Cardiac septum (tissue), 1 donor: ENCODE measurements around the gene NFKBIZ. TPM values are rescaled to one million over a fixed set of nuclear protein-coding genes. Genes with fewer than 3 reads are reported as not detected.

Source experiments
- DNase-seq: peaks from one replicate; pipeline ENCODE4 v3.0.0-alpha.2; 2020; ENCODE audit warnings: low spot score
- intact Hi-C: fragments of 100-400 bp; cut with DNase I; formaldehyde crosslinking; loops from one replicate; pipeline ENCODE4 v1.14.0; 2022
- total RNA-seq: library from RNA; stranded (reverse); fragmentation: NEBNext Ultra II Directional; extraction: Animal tissue kit (Norgen Biotek cat#: 25700); gene quantifications from one replicate; pipeline ENCODE4 v1.2.1, GENCODE V29; 2021
- donor health status: DM: no; HTN: no; CAD: no.

The NFKBIZ gene
- total RNA-seq, 1 donor from 2014 or later: 16.0 TPM

DNA sequence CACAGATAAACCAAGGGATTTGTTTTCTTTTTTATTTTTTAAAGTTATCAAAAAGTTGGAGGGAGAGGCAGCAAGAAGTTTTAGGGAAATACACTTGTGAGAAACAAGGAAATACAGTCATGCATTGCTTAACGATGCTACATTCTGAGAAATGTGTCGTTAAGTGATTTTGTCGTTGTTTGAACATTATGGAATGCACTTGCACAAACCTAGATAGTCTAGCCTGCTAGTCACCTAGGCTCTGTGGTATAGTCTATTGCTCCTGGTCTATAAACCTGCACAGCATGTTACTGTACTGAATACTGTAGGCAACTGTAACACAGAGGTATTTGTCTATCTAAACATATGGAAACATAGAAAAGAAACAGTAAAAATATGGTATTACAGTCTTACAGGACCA lies 2.0 kb upstream of the NFKBIZ start:
- intact Hi-C loops: loop anchor here (5.0 kb wide), 1 partner anchor 335 kb away; no protein-coding TSS in a partner anchor
- DNase-seq: no peak

DNA sequence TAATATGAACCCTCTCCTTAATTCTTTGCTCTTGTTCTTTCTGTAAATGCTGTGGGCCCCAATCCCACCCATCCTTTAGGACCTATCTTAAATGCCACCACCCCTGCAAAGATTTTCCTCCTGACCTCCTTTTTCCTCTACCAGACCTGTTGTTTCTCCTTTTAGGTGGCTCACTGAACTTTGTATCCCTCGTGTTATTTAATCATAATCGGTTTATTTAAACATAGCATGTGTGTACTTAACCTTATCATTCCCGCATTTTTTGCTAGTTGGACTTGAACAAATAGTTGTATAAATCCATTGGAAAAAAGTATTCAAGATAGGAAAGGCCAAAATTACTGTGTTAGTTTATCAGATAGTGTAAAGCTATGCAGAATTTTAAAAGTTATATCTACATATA lies 988 bp upstream of the NFKBIZ start:
- no peak for DNase-seq
- intact Hi-C loops: loop anchor here (5.0 kb wide), 1 partner anchor 334 kb away; no protein-coding TSS in a partner anchor

- DNase-seq: no peak
- intact Hi-C loops: loop anchor here (1.0 to 5.0 kb wide), 6 partner anchors 22 to 378 kb away; no protein-coding TSS in a partner anchor
Measured at GRCh38 chr3:101849714-101850245, 466 bp downstream of the NFKBIZ start.

DNA sequence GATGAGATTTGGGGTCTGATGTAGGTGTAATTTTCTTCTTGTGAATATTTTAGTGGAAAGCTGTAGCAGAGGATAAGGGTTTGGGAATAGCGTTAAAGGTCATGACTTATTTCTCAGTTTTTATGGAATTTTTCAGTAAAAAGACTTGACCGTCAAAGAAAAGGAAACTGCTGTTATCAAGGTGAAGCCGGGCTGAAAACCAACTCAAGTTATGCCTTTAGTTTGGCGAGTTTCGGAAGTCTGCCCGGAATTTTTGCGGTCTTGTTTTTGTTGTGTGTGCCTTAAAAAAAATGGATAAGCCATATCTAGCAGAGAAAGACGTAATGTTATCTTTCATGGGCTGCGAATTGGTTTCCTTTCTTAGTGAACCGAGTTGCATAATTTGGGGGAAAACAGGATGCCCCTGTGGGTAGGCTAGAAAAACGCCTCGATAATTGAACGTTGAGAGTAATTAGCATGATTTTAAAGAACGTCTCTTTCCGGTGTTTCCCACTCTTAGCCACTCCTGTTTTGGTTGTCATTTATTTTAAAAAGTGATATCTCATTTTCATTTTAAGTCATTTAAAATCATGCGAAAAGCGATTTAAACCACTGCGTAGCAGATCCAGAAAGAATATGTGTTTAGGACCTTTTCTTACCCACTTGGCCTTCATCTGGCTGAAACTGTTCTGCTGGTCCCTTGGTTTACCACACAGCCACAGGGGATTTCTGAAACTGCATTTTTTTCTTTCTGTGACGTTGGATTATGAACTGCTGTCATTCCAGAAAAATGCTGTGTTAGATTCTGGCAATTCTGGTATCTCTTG lies 1.1 kb downstream of the NFKBIZ start:
- intact Hi-C loops: loop anchor here (5.0 kb wide), 4 partner anchors 38 to 377 kb away; no protein-coding TSS in a partner anchor
- no peak for DNase-seq

- no peak for DNase-seq
- intact Hi-C loops: loop anchor here (5.0 kb wide), 4 partner anchors 39 to 376 kb away; no protein-coding TSS in a partner anchor
Measured at GRCh38 chr3:101851072-101851770, 1.9 kb downstream of the NFKBIZ start.

- DNase-seq: no peak
- intact Hi-C loops: loop anchor here (5.0 kb wide), 4 partner anchors 40 to 375 kb away; no protein-coding TSS in a partner anchor
Measured at GRCh38 chr3:101851850-101852714, 2.8 kb downstream of the NFKBIZ start.

- intact Hi-C loops: loop anchor here (5.0 kb wide), 4 partner anchors 41 to 374 kb away; no protein-coding TSS in a partner anchor
Measured at GRCh38 chr3:101852983-101853840, 3.9 kb downstream of the NFKBIZ start.

DNA sequence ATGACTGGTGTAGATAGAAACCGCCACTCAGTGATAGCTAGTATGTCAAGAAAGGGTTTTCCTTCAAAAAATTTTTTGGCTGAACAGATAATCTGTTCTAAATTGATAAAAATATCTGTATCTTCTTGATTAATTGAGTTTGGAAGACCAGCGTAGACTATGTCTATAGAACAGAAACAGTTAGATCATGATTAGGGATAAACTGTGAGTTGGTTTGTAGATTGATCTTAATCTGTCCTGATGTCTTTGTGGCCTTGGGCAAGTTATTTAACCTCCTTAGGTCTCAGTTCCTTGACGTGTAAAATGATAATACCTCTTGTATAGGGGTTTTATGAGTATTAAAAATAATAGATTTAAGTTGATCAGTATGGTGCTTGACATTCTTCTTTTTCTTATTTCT lies 4.7 kb downstream of the NFKBIZ start:
- no peak for DNase-seq
- intact Hi-C loops: loop anchor here (5.0 kb wide), 4 partner anchors 42 to 373 kb away; no protein-coding TSS in a partner anchor

More at GRCh38 chr3:101852983-101853840, 3.9 kb downstream of the NFKBIZ start:
- no peak for DNase-seq

DNA sequence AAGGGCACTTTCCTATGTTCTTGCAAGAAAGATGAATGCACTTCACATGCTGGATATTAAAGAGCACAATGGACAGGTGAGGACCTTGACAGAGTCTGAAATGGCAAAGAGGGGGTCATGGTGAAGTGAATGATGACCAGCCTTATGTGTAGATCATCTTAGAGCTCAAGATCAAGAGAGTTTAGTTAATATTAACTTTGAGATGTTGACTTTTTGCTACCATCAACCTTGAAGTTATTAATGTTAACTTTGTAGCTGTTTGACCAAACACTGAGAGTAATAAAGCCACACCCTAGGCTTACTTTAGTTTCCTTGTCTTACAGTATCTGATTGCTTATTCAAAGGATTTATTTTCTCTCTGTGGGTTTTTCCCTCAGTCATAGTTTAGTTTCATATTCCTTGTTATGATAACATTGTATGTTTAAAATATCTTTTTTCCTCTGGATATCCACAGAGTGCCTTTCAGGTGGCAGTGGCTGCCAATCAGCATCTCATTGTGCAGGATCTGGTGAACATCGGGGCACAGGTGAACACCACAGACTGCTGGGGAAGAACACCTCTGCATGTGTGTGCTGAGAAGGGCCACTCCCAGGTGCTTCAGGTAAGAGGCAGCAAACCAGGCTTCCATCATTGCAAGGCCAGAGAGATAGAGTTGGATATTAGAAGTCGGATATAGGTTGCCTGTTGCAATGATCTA lies 5.4 kb downstream of the NFKBIZ start:
- no peak for DNase-seq
- intact Hi-C loops: loop anchor here (5.0 kb wide), 4 partner anchors 42 to 373 kb away; no protein-coding TSS in a partner anchor

DNA sequence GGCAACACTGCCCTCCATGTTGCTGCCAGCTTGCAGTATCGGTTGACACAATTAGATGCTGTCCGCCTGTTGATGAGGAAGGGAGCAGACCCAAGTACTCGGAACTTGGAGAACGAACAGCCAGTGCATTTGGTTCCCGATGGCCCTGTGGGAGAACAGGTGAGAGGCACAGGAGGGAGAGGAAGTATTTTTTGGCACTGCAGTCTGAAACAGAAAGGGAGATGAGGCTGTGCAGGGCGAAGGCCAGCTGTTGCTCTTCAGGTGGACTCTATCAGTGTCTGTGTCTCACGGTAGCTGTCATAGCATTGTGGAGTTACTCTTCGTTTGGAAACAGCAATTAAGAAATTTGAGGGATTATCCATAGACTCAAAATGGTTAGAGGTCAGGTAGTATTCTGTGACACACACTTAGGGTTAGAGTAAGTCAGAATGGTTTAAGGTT lies 8.0 kb downstream of the NFKBIZ start:
- no peak for DNase-seq
- intact Hi-C loops: no loop called here

DNA sequence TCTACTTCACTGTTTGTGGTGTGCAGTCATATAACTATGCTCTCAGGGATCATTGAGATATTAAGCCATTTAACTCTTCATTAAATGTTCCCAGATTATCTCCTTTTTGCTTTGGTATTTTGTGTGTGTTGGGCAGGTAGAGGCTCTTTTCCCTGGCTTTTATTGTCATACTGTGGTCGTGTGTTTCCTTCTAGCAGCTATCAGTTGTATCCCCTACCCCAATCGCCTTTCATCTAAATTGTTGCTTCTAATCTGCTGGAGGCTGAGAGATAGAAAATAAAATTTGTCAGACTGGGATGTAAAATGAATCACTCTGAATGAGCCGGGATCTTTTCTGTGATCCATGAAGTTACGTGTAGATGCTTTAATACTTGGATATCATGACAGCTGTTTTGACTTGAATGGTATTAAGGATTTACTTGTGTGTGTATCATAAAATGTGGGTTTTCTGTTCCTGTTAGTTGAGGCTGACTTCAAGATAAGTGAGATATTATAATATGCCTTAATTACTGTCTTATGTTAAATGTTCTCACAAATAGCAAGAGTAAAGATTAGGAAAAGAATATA lies 9.2 kb downstream of the NFKBIZ start:
- intact Hi-C loops: no loop called here
- no peak for DNase-seq

- intact Hi-C loops: no loop called here
- no peak for DNase-seq
Measured at GRCh38 chr3:101859882-101860448, 10.7 kb downstream of the NFKBIZ start.

DNA sequence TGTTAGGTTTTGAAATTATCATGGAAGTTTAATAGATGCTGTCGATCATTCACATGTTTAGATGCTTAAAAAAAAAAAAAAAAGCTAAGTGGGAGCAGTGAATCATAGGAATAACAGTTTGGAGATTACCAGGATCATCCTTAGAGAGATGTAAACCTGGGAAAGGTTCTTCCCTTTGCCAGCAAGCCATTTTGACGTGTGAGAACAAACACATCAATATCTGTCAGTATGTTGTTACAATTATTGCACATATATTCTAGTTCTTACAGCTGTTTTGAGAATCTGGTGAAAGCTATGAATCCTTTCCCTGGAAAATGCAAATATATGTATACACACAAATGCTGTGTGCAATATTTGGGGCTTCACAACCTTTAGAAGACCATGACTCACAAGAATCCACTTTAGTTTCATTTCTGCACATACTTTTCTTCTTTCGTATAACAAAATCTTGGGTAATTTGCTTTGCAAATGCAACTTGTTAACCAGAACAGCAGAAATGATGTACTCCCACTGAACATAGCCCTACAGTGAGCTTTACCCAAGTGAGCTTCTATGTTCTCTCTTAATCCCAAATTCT lies 12.0 kb downstream of the NFKBIZ start:
- no peak for DNase-seq
- intact Hi-C loops: no loop called here

- DNase-seq: no peak
- intact Hi-C loops: no loop called here
Measured at GRCh38 chr3:101861789-101862415, 12.6 kb downstream of the NFKBIZ start.

DNA sequence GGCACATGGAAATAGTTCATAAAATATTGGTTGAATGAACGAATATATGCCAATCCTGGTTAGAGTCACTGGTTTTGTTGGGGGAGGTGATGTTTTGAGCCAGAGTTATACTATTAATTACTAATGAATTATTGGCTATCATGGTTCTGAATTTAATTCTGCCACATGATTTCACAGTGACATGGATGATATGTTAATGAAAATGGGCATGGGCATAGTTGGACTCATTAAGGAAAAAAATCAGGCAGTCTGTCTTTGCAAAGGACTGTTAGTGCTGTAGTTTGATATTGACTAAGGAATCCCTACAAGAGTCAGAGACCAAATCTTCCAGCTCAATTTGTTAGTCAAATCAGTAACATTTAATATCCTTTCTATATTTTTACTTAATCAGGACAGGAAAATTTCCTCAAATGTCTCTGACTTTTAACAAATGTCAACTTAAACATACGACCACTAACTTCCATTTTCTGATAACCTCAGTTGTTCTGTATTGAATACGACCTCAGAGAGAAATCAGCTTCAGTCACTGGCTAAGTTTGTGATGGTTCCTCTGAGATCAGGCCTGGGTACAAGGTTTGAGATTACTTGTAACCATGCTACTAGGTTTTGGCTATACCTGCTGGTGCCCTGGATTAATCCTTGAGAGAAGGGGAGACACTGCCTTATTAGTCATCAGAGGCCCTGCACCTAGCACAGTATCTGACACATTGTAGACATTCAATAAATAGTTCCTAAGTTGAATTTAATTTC lies 13.3 kb downstream of the NFKBIZ start:
- intact Hi-C loops: no loop called here
- no peak for DNase-seq
